GM19372 (cell line): Measurements from ENCODE around the gene MC4R.
"Not testable (repeated sequence)": the region's sequence is repeated elsewhere in the genome, so short reads cannot be mapped to it uniquely, and the experiment has no call there.

Experiments used
- ATAC-seq: cut with Tn5 transposase; IDR thresholded peaks from one replicate; pipeline ENCODE4 v1.9.1; 2021; ENCODE audit warnings: mild to moderate bottlenecking, low read depth, moderate library complexity; ENCODE audit not compliant: unreplicated experiment

Gene MC4R

GRCh38 chr18:60372596-60372995 lies at the start of gene MC4R:
TSS of gene MC4R (minus strand) at chr18:60372775. CDS start at chr18:60372349, 426 bp downstream.
- ATAC-seq, result no peak

GRCh38 chr18:60422306-60422705 lies 49.7 kb upstream of the MC4R start:
- ATAC-seq, result not testable (repeated sequence)

GRCh38 chr18:60421356-60422118 lies 49.0 kb upstream of the MC4R start:
- ATAC-seq, result no peak

GRCh38 chr18:60417946-60418345 lies 45.4 kb upstream of the MC4R start:
- ATAC-seq, result no peak

- no peak for ATAC-seq
Measured at GRCh38 chr18:60413944-60414547, 41.5 kb upstream of the MC4R start.

- no peak for ATAC-seq
Measured at GRCh38 chr18:60411715-60412114, 39.1 kb upstream of the MC4R start.

GRCh38 chr18:60406721-60407120 lies 34.1 kb upstream of the MC4R start:
- no peak for ATAC-seq

- no peak for ATAC-seq
Measured at GRCh38 chr18:60404486-60405085, 32.0 kb upstream of the MC4R start.

- ATAC-seq, result no peak
Measured at GRCh38 chr18:60401346-60401745, 28.8 kb upstream of the MC4R start.

- no peak for ATAC-seq
Measured at GRCh38 chr18:60391571-60392226, 19.1 kb upstream of the MC4R start.

GRCh38 chr18:60389314-60389713 lies 16.7 kb upstream of the MC4R start:
- no peak for ATAC-seq

GRCh38 chr18:60385693-60386092 lies 13.1 kb upstream of the MC4R start:
- no peak for ATAC-seq

- no peak for ATAC-seq
Measured at GRCh38 chr18:60383893-60384292, 11.3 kb upstream of the MC4R start.

- ATAC-seq, result no peak
Measured at GRCh38 chr18:60377778-60378469, 5.3 kb upstream of the MC4R start.

GRCh38 chr18:60372132-60372531 lies 443 bp downstream of the MC4R start:
- ATAC-seq, result no peak

GRCh38 chr18:60358516-60358915 lies 14.1 kb downstream of the MC4R start:
- no peak for ATAC-seq

GRCh38 chr18:60350941-60351340 lies 21.6 kb downstream of the MC4R start:
- no peak for ATAC-seq

GRCh38 chr18:60350150-60350549 lies 22.4 kb downstream of the MC4R start:
- ATAC-seq, result no peak

GRCh38 chr18:60347526-60348045 lies 25.0 kb downstream of the MC4R start:
- no peak for ATAC-seq

- no peak for ATAC-seq
Measured at GRCh38 chr18:60339018-60339417, 33.6 kb downstream of the MC4R start.
